BLaER1 (cell line): ENCODE measurements around the gene TOB1.

ENCODE experiments used
- H3K27ac ChIP-seq: shearing (Covaris generic); formaldehyde crosslinking; 2 replicates; pipeline ENCODE4 v1.8.1; 2022
- H3K27me3 ChIP-seq: shearing (Covaris generic); formaldehyde crosslinking; 2 replicates; pipeline ENCODE4 v1.8.1; 2022
- H3K36me3 ChIP-seq: shearing (Covaris generic); formaldehyde crosslinking; 2 replicates; pipeline ENCODE4 v1.8.1; 2022
- H3K4me1 ChIP-seq: shearing (Covaris generic); formaldehyde crosslinking; 2 replicates; pipeline ENCODE4 v1.8.1; 2022
- H3K4me2 ChIP-seq: shearing (Covaris generic); formaldehyde crosslinking; 2 replicates; pipeline ENCODE4 v1.8.1; 2022
- H3K4me3 ChIP-seq: shearing (Covaris generic); formaldehyde crosslinking; 2 replicates; pipeline ENCODE4 v1.8.1; 2022
- H3K9ac ChIP-seq: shearing (Covaris generic); formaldehyde crosslinking; 2 replicates; pipeline ENCODE4 v1.8.1; 2022
- H3K9me3 ChIP-seq: shearing (Covaris generic); formaldehyde crosslinking; 2 replicates; pipeline ENCODE4 v1.8.1; 2022
- H4K20me1 ChIP-seq: shearing (Covaris generic); formaldehyde crosslinking; 2 replicates; pipeline ENCODE4 v1.8.1; 2022
- Cebpa-rat ChIP-seq: shearing (Covaris generic); IDR thresholded peaks from 2 replicates; pipeline ENCODE4 v1.8.1; 2022

Gene TOB1, protein sequence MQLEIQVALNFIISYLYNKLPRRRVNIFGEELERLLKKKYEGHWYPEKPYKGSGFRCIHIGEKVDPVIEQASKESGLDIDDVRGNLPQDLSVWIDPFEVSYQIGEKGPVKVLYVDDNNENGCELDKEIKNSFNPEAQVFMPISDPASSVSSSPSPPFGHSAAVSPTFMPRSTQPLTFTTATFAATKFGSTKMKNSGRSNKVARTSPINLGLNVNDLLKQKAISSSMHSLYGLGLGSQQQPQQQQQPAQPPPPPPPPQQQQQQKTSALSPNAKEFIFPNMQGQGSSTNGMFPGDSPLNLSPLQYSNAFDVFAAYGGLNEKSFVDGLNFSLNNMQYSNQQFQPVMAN

DNA sequence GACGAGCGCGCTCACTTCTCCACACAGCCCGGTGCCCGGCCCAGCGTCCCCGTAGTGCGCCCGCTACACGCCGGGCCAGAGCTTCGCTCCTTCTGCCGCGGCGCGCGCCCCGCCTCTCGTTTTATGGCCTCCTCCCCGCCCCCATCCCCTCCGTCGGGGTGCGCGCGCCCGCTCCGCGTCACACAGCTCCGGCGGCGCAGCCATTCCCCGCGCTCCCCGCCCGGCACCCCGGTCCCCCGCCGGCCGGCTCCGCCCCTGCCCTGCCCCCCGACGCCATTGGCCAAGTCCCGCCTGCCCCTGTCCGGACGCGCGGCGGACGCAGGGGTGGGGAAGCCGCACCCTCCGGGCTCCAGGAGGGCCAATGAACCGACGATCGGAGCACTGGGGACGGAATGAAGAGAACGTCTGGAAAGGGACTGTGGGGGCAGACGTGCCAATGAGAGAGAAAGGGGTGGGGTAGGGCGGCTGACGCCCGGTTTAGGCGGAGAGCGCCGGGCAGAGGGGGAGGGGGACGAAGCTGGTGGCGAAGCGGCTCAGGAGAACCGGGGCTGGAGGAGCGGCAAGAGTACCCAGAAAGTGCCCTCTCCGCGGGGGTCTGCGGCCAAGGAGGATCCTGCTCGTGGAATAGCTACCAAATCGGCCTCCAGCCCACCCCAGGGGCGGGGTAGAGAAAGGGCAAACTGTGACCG lies at the start of gene TOB1:
TOB1 (minus strand) TSS at position 94 of the 689 bp plus-strand sequence. CDS start 2,337 bp downstream, outside the sequence.
- Histone ChIP-seq H3K4me2 (peak within 1 kb of the TSS; percentile 83), H3K4me3 (peak within 1 kb of the TSS; percentile 99), H3K9me3 (no peaks in the 10 kb centered on the region), H3K4me1 (peaks cover 56% of the 10 kb centered on the region), H3K27ac (peak within 1 kb of the TSS; percentile 97), H3K27me3 (no peaks in the 10 kb centered on the region), H4K20me1 (peaks cover 38% of the 10 kb centered on the region), H3K9ac (peak within 1 kb of the TSS; percentile 97), H3K36me3 (peaks cover 18% of the 10 kb centered on the region)
- TF ChIP-seq Cebpa-rat, result no peak

DNA sequence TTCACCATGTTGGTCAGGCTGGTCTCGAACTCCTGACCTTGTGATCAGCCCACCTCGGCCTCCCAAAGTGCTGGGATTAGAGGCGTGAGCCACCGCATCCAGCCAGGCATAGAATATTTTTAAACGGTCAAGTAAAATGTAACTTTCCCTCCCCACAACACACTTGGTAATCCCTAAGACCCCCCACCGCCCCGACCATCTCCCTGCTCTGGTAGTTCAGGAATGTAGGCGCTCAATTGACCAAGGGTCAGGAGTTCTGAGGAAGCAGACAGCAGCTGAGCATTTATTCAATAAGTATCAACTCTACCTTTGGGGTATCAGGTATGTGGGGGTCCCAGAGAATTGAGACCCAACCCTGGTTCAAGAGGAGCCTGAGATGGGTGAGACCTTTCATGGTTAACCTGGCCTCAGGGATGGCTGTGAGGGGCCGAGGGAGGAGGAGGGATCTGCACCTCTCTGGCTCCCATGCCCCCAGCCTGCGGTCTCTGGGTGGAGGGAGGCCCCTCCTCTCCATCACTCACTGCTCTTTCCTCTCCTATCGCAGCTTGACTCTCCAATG lies 48.4 kb upstream of the TOB1 start:
- no peak overlapping the region for H3K27ac ChIP-seq
- TF ChIP-seq Cebpa-rat, result no peak
- no peak overlapping the region for H3K4me3 ChIP-seq
- H3K4me1 ChIP-seq, result peaks cover 59% of the 10 kb centered on the region
- no peaks in the 10 kb centered on the region for H3K27me3 ChIP-seq
- no peaks in the 10 kb centered on the region for H4K20me1 ChIP-seq
- no peaks in the 10 kb centered on the region for H3K36me3 ChIP-seq
- H3K9me3 ChIP-seq, result no peaks in the 10 kb centered on the region
- no peak overlapping the region for H3K4me2 ChIP-seq
- no peak overlapping the region for H3K9ac ChIP-seq

GRCh38 chr17:50913120-50913519 lies 47.0 kb upstream of the TOB1 start:
- Histone ChIP-seq H3K27me3 (no peaks in the 10 kb centered on the region), H3K9ac (no peak overlapping the region), H4K20me1 (no peaks in the 10 kb centered on the region), H3K36me3 (no peaks in the 10 kb centered on the region), H3K9me3 (no peaks in the 10 kb centered on the region), H3K27ac (no peak overlapping the region), H3K4me2 (no peak overlapping the region), H3K4me3 (no peak overlapping the region), H3K4me1 (peaks cover 51% of the 10 kb centered on the region)
- no peak for TF ChIP-seq Cebpa-rat

DNA sequence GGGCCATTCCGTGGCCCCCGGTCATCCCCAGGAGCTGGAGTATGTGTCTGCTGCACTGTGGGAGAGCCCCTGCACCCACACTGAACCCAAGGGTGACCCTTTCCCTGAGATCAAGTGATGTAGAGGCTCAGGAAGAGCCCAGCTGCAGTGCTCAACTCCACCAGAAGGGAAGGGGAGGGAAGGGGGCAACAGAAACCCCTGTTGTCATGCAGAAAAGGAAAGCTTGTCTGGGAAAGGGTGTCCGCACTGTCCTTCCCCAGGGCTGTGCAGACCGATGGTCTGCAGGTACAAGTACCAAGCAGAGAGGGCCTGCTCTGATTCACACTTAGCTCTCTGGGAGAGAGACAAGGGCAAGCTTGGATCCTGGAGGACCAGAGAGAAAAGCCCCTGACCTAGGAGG lies 45.7 kb upstream of the TOB1 start:
- H3K9me3 ChIP-seq, result no peaks in the 10 kb centered on the region
- H3K4me1 ChIP-seq, result peaks cover 38% of the 10 kb centered on the region
- no peaks in the 10 kb centered on the region for H3K36me3 ChIP-seq
- H3K27ac ChIP-seq, result no peak overlapping the region
- no peak overlapping the region for H3K4me3 ChIP-seq
- no peak overlapping the region for H3K9ac ChIP-seq
- H3K27me3 ChIP-seq, result no peaks in the 10 kb centered on the region
- TF ChIP-seq Cebpa-rat, result no peak
- no peak overlapping the region for H3K4me2 ChIP-seq
- H4K20me1 ChIP-seq, result no peaks in the 10 kb centered on the region

- TF ChIP-seq Cebpa-rat, result no peak
- Histone ChIP-seq H3K36me3 (no peaks in the 10 kb centered on the region), H3K4me3 (no peak overlapping the region), H3K4me1 (peaks cover 34% of the 10 kb centered on the region), H3K27ac (no peak overlapping the region), H3K27me3 (no peaks in the 10 kb centered on the region), H3K4me2 (no peak overlapping the region), H3K9ac (no peak overlapping the region), H4K20me1 (no peaks in the 10 kb centered on the region), H3K9me3 (no peaks in the 10 kb centered on the region)
Observed at GRCh38 chr17:50911450-50911849, 45.3 kb upstream of the TOB1 start.

- H3K9ac ChIP-seq, result no peak overlapping the region
- no peaks in the 10 kb centered on the region for H3K36me3 ChIP-seq
- H3K4me2 ChIP-seq, result peak overlapping the region; percentile 73
- no peak overlapping the region for H3K4me3 ChIP-seq
- H3K9me3 ChIP-seq, result no peaks in the 10 kb centered on the region
- no peaks in the 10 kb centered on the region for H4K20me1 ChIP-seq
- no peak for TF ChIP-seq Cebpa-rat
- H3K4me1 ChIP-seq, result peaks cover 39% of the 10 kb centered on the region
- H3K27ac ChIP-seq, result peak overlapping the region; percentile 66
- H3K27me3 ChIP-seq, result no peaks in the 10 kb centered on the region
Observed at GRCh38 chr17:50909765-50910605, 43.8 kb upstream of the TOB1 start.

- H3K27me3 ChIP-seq, result no peaks in the 10 kb centered on the region
- no peaks in the 10 kb centered on the region for H3K9me3 ChIP-seq
- H3K4me2 ChIP-seq, result peak overlapping the region; percentile 73
- peaks cover 48% of the 10 kb centered on the region for H3K4me1 ChIP-seq
- no peaks in the 10 kb centered on the region for H3K36me3 ChIP-seq
- H4K20me1 ChIP-seq, result no peaks in the 10 kb centered on the region
- H3K9ac ChIP-seq, result no peak overlapping the region
- no peak for TF ChIP-seq Cebpa-rat
- no peak overlapping the region for H3K4me3 ChIP-seq
- peak overlapping the region; percentile 66; the same call in 1 of the 2 replicates for H3K27ac ChIP-seq
Observed at GRCh38 chr17:50908860-50909764, 43.0 kb upstream of the TOB1 start.

- Histone ChIP-seq H3K36me3 (no peaks in the 10 kb centered on the region), H3K4me3 (no peak overlapping the region), H3K9ac (no peak overlapping the region), H4K20me1 (no peaks in the 10 kb centered on the region), H3K4me1 (peaks cover 50% of the 10 kb centered on the region), H3K27me3 (no peaks in the 10 kb centered on the region), H3K4me2 (no peak overlapping the region), H3K27ac (no peak overlapping the region), H3K9me3 (no peaks in the 10 kb centered on the region)
- TF ChIP-seq Cebpa-rat, result no peak
Observed at GRCh38 chr17:50908140-50908859, 42.1 kb upstream of the TOB1 start.
